Neural cell (in vitro differentiated cells): ENCODE data around the gene PRDX5.

Experiments used
- EP300 ChIP-seq: fragments of 450-650 bp; conservative IDR thresholded peaks from 2 replicates; pipeline ENCODE4 v1.6.1; 2014; ENCODE audit warnings: antibody characterized with exemption, mild to moderate bottlenecking, moderate library complexity; ENCODE audit not compliant: poor library complexity, severe bottlenecking
- EZH2 ChIP-seq: fragments of 200-600, 300-800 bp; shearing (Covaris generic), sonication (generic); IDR thresholded peaks from 2 replicates; pipeline ENCODE4 v1.6.1; 2014; ENCODE audit warnings: antibody characterized with exemption, low read length, borderline replicate concordance, mild to moderate bottlenecking; ENCODE audit not compliant: insufficient read depth, poor library complexity, severe bottlenecking
- MXI1 ChIP-seq: fragments of 450-650 bp; conservative IDR thresholded peaks from 2 replicates; pipeline ENCODE4 v1.6.1; 2014; ENCODE audit warnings: antibody characterized with exemption, mild to moderate bottlenecking; ENCODE audit not compliant: poor library complexity, severe bottlenecking
- RAD21 ChIP-seq: fragments of 450-650 bp; conservative IDR thresholded peaks from 2 replicates; pipeline ENCODE4 v1.6.1; 2014; ENCODE audit warnings: antibody characterized with exemption, mild to moderate bottlenecking, moderate library complexity
- TF ChIP-seq, protein P1 (sequence below): fragments of 450-650 bp; IDR thresholded peaks from 2 replicates; pipeline ENCODE4 v1.5.1; 2014; ENCODE audit warnings: antibody characterized with exemption, mild to moderate bottlenecking, moderate library complexity; ENCODE audit not compliant: poor library complexity, severe bottlenecking
- TF ChIP-seq, protein P2 (sequence below): IDR thresholded peaks from 2 replicates; pipeline ENCODE4 v1.6.1; 2012; ENCODE audit warnings: borderline replicate concordance

DNA sequence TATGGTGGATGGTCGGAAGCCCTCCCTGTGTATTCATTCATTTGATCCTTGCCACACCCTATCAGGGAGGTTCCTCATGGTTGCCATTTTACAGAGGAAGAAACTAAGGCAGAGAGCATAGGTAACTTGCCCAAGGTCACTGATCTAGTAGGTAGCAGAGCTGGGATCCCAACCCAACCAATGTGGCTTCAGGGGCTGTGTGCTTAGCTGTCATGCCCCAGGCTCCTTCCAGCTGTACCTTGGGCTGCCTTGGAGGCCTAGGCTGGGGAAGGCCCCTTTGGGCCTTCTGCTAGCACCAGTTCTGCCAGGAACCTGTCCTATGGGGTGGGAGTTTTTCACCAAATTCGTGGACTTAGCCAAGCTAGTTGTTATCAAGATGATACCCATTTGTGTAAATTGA, 42.1 kb upstream of the PRDX5 start:
- TF ChIP-seq EZH2 (no peak), MXI1 (no peak), EP300 (no peak), RAD21 (no peak)
- TF ChIP-seq, protein P1, sequence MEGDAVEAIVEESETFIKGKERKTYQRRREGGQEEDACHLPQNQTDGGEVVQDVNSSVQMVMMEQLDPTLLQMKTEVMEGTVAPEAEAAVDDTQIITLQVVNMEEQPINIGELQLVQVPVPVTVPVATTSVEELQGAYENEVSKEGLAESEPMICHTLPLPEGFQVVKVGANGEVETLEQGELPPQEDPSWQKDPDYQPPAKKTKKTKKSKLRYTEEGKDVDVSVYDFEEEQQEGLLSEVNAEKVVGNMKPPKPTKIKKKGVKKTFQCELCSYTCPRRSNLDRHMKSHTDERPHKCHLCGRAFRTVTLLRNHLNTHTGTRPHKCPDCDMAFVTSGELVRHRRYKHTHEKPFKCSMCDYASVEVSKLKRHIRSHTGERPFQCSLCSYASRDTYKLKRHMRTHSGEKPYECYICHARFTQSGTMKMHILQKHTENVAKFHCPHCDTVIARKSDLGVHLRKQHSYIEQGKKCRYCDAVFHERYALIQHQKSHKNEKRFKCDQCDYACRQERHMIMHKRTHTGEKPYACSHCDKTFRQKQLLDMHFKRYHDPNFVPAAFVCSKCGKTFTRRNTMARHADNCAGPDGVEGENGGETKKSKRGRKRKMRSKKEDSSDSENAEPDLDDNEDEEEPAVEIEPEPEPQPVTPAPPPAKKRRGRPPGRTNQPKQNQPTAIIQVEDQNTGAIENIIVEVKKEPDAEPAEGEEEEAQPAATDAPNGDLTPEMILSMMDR: no peak
- TF ChIP-seq, protein P2, sequence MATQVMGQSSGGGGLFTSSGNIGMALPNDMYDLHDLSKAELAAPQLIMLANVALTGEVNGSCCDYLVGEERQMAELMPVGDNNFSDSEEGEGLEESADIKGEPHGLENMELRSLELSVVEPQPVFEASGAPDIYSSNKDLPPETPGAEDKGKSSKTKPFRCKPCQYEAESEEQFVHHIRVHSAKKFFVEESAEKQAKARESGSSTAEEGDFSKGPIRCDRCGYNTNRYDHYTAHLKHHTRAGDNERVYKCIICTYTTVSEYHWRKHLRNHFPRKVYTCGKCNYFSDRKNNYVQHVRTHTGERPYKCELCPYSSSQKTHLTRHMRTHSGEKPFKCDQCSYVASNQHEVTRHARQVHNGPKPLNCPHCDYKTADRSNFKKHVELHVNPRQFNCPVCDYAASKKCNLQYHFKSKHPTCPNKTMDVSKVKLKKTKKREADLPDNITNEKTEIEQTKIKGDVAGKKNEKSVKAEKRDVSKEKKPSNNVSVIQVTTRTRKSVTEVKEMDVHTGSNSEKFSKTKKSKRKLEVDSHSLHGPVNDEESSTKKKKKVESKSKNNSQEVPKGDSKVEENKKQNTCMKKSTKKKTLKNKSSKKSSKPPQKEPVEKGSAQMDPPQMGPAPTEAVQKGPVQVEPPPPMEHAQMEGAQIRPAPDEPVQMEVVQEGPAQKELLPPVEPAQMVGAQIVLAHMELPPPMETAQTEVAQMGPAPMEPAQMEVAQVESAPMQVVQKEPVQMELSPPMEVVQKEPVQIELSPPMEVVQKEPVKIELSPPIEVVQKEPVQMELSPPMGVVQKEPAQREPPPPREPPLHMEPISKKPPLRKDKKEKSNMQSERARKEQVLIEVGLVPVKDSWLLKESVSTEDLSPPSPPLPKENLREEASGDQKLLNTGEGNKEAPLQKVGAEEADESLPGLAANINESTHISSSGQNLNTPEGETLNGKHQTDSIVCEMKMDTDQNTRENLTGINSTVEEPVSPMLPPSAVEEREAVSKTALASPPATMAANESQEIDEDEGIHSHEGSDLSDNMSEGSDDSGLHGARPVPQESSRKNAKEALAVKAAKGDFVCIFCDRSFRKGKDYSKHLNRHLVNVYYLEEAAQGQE: no peak
